Measurements from ENCODE around the gene HYAL2.

The HYAL2 gene

GRCh38 chr3:50271314-50271936, 51.1 kb downstream of the HYAL2 start:
- DNase-seq (ENCODE audit: low read depth in 1 of 2, low spot score in 1 of 2): no peak

GRCh38 chr3:50270422-50271224, 51.9 kb downstream of the HYAL2 start:
- no peak for DNase-seq (ENCODE audit: low read depth in 1 of 2, low spot score in 1 of 2)

GRCh38 chr3:50269977-50270413, 52.5 kb downstream of the HYAL2 start:
- no peak for DNase-seq (ENCODE audit: low read depth in 1 of 2, low spot score in 1 of 2)

GRCh38 chr3:50269460-50269859, 53.1 kb downstream of the HYAL2 start:
- no peak for DNase-seq (ENCODE audit: low read depth in 1 of 2, low spot score in 1 of 2)

GRCh38 chr3:50268703-50269451, 53.7 kb downstream of the HYAL2 start, which contains the start of gene SEMA3B:
TSS of gene SEMA3B (plus strand) at chr3:50269147. CDS start at chr3:50269241, 94 bp downstream.
- no peak for DNase-seq (ENCODE audit: low read depth in 1 of 2, low spot score in 1 of 2)

- no peak for DNase-seq (ENCODE audit: low read depth in 1 of 2, low spot score in 1 of 2)
Observed at GRCh38 chr3:50268276-50268675, 54.3 kb downstream of the HYAL2 start.
